Liver (tissue), 9 donors: ENCODE results near the gene SPINK6. TPM values are rescaled to one million over a fixed set of nuclear protein-coding genes. Genes with fewer than 3 reads are reported as not detected.

ENCODE experiments used
- DNase-seq: peaks from one replicate; pipeline ENCODE4 v3.0.0-alpha.2; 2017; ENCODE audit warnings: low spot score
- H3K27ac ChIP-seq, 2 donors: one replicate each; pipeline ENCODE4 v1.7.0; 2013; ENCODE audit warnings: inconsistent platforms in 2 of 2, low read length in 2 of 2, control low read depth in 1 of 2, low read depth in 1 of 2, mild to moderate bottlenecking in 1 of 2
- H3K27me3 ChIP-seq, 4 donors: one replicate each; pipeline versions ENCODE4 v1.6.1 to v1.7.0; 2013; ENCODE audit warnings: low read length in 3 of 4, inconsistent platforms in 1 of 4, mild to moderate bottlenecking in 1 of 4, moderate library complexity in 1 of 4; ENCODE audit not compliant: control insufficient read depth in 4 of 4, insufficient read depth in 4 of 4
- H3K36me3 ChIP-seq, 4 donors: one replicate each; pipeline versions ENCODE4 v1.6.1 to v1.7.0; 2013; ENCODE audit warnings: low read length in 3 of 4, mild to moderate bottlenecking in 3 of 4, low read depth in 1 of 4, moderate library complexity in 1 of 4; ENCODE audit not compliant: control insufficient read depth in 4 of 4, insufficient read depth in 3 of 4
- H3K4me1 ChIP-seq, 4 donors: one replicate each; pipeline versions ENCODE4 v1.6.1 to v1.7.0; 2013; ENCODE audit warnings: low read length in 3 of 4, mild to moderate bottlenecking in 3 of 4, moderate library complexity in 1 of 4; ENCODE audit not compliant: control insufficient read depth in 4 of 4, insufficient read depth in 4 of 4
- H3K4me3 ChIP-seq, 3 donors: one replicate each; pipeline versions ENCODE4 v1.6.1 to v1.7.0; 2013; ENCODE audit warnings: low read length in 3 of 3, control low read depth in 1 of 3, low read depth in 1 of 3, mild to moderate bottlenecking in 1 of 3
- H3K9ac ChIP-seq, 2 donors: one replicate each; pipeline ENCODE4 v1.7.0; 2013; ENCODE audit warnings: low read length in 2 of 2, mild to moderate bottlenecking in 2 of 2, moderate library complexity in 2 of 2, control low read depth in 1 of 2, low read depth in 1 of 2
- H3K9me3 ChIP-seq, 4 donors: one replicate each; pipeline versions ENCODE4 v1.6.1 to v1.7.0; 2013; ENCODE audit warnings: low read length in 3 of 4; ENCODE audit not compliant: control insufficient read depth in 4 of 4
- EGR1 ChIP-seq, 2 donors: IDR thresholded peaks; 2 replicates each; pipeline ENCODE4 v1.6.1; 2016 to 2018; ENCODE audit warnings: antibody characterized with exemption in 2 of 2, low read depth in 2 of 2
- FOXA1 ChIP-seq: IDR thresholded peaks from 2 replicates; pipeline ENCODE4 v1.6.1; 2016; ENCODE audit warnings: antibody characterized with exemption
- FOXA2 ChIP-seq: IDR thresholded peaks from 2 replicates; pipeline ENCODE4 v1.6.1; 2016; ENCODE audit warnings: antibody characterized with exemption
- GABPA ChIP-seq, 2 donors: IDR thresholded peaks in 1 of 2; conservative IDR thresholded peaks in 1 of 2; 2 replicates each; pipeline ENCODE4 v1.6.1; 2016; ENCODE audit warnings: antibody characterized with exemption in 2 of 2, mild to moderate bottlenecking in 1 of 2, moderate library complexity in 1 of 2
- HNF4A ChIP-seq, 2 donors: conservative IDR thresholded peaks; 2 replicates each; pipeline ENCODE4 v1.6.1; 2016; ENCODE audit warnings: antibody characterized with exemption in 2 of 2, mild to moderate bottlenecking in 2 of 2
- HNF4G ChIP-seq: IDR thresholded peaks from 2 replicates; pipeline ENCODE4 v1.6.1; 2016; ENCODE audit warnings: antibody characterized with exemption
- JUND ChIP-seq, 2 donors: IDR thresholded peaks; 2 replicates each; pipeline ENCODE4 v1.6.1; 2016; ENCODE audit warnings: antibody characterized with exemption in 2 of 2
- NR2F2 ChIP-seq: IDR thresholded peaks from 2 replicates; pipeline ENCODE4 v1.6.1; 2016; ENCODE audit warnings: antibody characterized with exemption
- RAD21 ChIP-seq, 2 donors: IDR thresholded peaks; 2 replicates each; pipeline ENCODE4 v1.6.1; 2016; ENCODE audit warnings: antibody characterized with exemption in 2 of 2, mild to moderate bottlenecking in 2 of 2
- RXRA ChIP-seq, 2 donors: IDR thresholded peaks; 2 replicates each; pipeline ENCODE4 v1.6.1; 2017 to 2018; ENCODE audit warnings: antibody characterized with exemption in 2 of 2, mild to moderate bottlenecking in 1 of 2
- SP1 ChIP-seq: IDR thresholded peaks from 2 replicates; pipeline ENCODE4 v1.6.1; 2018; ENCODE audit warnings: antibody characterized with exemption, mild to moderate bottlenecking
- TAF1 ChIP-seq: conservative IDR thresholded peaks from 2 replicates; pipeline ENCODE4 v1.6.1; 2016; ENCODE audit warnings: antibody characterized with exemption, mild to moderate bottlenecking
- YY1 ChIP-seq: IDR thresholded peaks from 2 replicates; pipeline ENCODE4 v1.6.1; 2016; ENCODE audit warnings: antibody characterized with exemption, mild to moderate bottlenecking
- WGBS: extraction: QIAGEN DNeasy Blood & Tissue Kit; methylation state at CpG from one replicate; pipeline ENCODE4 v1.1.7; 2013; 5-methylcytosine and 5-hydroxymethylcytosine counted together
- polyA plus RNA-seq, 2 donors: library from polyadenylated mRNA; stranded (reverse) in 1 of 2; unstranded in 1 of 2; fragments of 200-250 nt in 1 of 2; fragments of >200 nt in 1 of 2; fragmentation: Nextera tagmentation in 1 of 2; extraction: Ambion mirVana in 1 of 2; gene quantifications; one replicate each; pipeline versions ENCODE4 v1.2.1 to v1.2.3, GENCODE V29; 2013 to 2015
- total RNA-seq, 2 donors: library from RNA; depleted of rRNA; stranded (reverse); fragments of >200 nt; gene quantifications; one replicate each; pipeline ENCODE4 v1.2.3, GENCODE V29; 2014
- TF ChIP-seq, protein P1 (sequence below): IDR thresholded peaks from 2 replicates; pipeline ENCODE4 v1.6.1; 2016; ENCODE audit warnings: antibody characterized with exemption
- TF ChIP-seq, protein P2 (sequence below): IDR thresholded peaks from 2 replicates; pipeline ENCODE4 v1.6.1; 2016; ENCODE audit warnings: antibody characterized with exemption
- TF ChIP-seq, protein P3 (sequence below): fragments of 150-350 bp; IDR thresholded peaks from 2 replicates; pipeline ENCODE4 v1.5.1; 2017; ENCODE audit warnings: improper control_type of control experiment, low read depth, low read length; ENCODE audit not compliant: missing input control
- TF ChIP-seq, protein P4 (sequence below): IDR thresholded peaks from 2 replicates; pipeline ENCODE4 v1.6.1; 2016; ENCODE audit warnings: antibody characterized with exemption, mild to moderate bottlenecking
- donor health status: healthy.
- donor health status: healthy.
- donor health status: healthy.
- donor health status: healthy.
- donor health status: healthy.

SPINK6 gene
- total and polyA plus RNA-seq, 4 donors = not detected

DNA sequence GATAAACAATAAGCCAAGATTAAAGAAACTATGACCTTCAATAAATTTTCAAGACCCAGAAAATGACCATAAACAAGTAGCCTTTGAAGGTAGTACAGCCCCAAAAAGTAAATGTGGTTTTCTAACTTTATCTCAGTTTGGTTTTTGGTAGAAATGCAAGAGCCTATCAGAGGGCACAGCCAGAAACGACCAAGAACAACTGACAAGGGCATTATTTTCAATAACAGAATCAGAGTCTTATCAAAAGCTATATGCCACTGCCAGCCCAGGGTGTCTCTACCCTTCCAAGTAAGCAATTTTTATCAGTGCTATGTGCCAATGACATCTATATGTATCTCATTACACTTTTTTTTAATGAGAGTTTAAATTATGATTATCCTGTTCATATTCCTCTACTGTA is 11.8 kb upstream of the SPINK6 start:
- DNase-seq = no peak
- no peaks in the 10 kb centered on the region for H3K4me1 ChIP-seq
- no peak overlapping the region for H3K27ac ChIP-seq
- H3K4me3 ChIP-seq = no peak overlapping the region
- no peak overlapping the region for H3K9ac ChIP-seq
- H3K9me3 ChIP-seq = no peaks in the 10 kb centered on the region
- no peaks in the 10 kb centered on the region for H3K27me3 ChIP-seq
- TF ChIP-seq FOXA2 (no peak), NR2F2 (no peak), GABPA (IDR thresholded peaks at IDR 0.05 in 1 of 2, conservative IDR thresholded peaks at IDR 0.05 in 1 of 2) (no peak), RAD21 (IDR thresholded peaks at IDR 0.05) (no peak), TAF1 (no peak), JUND (IDR thresholded peaks at IDR 0.05) (no peak), HNF4G (no peak), EGR1 (IDR thresholded peaks at IDR 0.05; ENCODE audit: low read depth in 2 of 2) (no peak), HNF4A (conservative IDR thresholded peaks at IDR 0.05) (no peak), SP1 (no peak), FOXA1 (no peak), RXRA (IDR thresholded peaks at IDR 0.05) (no peak), YY1 (no peak)
- TF ChIP-seq, protein P1, sequence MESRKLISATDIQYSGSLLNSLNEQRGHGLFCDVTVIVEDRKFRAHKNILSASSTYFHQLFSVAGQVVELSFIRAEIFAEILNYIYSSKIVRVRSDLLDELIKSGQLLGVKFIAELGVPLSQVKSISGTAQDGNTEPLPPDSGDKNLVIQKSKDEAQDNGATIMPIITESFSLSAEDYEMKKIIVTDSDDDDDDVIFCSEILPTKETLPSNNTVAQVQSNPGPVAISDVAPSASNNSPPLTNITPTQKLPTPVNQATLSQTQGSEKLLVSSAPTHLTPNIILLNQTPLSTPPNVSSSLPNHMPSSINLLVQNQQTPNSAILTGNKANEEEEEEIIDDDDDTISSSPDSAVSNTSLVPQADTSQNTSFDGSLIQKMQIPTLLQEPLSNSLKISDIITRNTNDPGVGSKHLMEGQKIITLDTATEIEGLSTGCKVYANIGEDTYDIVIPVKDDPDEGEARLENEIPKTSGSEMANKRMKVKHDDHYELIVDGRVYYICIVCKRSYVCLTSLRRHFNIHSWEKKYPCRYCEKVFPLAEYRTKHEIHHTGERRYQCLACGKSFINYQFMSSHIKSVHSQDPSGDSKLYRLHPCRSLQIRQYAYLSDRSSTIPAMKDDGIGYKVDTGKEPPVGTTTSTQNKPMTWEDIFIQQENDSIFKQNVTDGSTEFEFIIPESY = no peak
- TF ChIP-seq, protein P2, sequence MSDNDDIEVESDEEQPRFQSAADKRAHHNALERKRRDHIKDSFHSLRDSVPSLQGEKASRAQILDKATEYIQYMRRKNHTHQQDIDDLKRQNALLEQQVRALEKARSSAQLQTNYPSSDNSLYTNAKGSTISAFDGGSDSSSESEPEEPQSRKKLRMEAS = no peak
- TF ChIP-seq, protein P3, sequence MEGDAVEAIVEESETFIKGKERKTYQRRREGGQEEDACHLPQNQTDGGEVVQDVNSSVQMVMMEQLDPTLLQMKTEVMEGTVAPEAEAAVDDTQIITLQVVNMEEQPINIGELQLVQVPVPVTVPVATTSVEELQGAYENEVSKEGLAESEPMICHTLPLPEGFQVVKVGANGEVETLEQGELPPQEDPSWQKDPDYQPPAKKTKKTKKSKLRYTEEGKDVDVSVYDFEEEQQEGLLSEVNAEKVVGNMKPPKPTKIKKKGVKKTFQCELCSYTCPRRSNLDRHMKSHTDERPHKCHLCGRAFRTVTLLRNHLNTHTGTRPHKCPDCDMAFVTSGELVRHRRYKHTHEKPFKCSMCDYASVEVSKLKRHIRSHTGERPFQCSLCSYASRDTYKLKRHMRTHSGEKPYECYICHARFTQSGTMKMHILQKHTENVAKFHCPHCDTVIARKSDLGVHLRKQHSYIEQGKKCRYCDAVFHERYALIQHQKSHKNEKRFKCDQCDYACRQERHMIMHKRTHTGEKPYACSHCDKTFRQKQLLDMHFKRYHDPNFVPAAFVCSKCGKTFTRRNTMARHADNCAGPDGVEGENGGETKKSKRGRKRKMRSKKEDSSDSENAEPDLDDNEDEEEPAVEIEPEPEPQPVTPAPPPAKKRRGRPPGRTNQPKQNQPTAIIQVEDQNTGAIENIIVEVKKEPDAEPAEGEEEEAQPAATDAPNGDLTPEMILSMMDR = no peak
- TF ChIP-seq, protein P4, sequence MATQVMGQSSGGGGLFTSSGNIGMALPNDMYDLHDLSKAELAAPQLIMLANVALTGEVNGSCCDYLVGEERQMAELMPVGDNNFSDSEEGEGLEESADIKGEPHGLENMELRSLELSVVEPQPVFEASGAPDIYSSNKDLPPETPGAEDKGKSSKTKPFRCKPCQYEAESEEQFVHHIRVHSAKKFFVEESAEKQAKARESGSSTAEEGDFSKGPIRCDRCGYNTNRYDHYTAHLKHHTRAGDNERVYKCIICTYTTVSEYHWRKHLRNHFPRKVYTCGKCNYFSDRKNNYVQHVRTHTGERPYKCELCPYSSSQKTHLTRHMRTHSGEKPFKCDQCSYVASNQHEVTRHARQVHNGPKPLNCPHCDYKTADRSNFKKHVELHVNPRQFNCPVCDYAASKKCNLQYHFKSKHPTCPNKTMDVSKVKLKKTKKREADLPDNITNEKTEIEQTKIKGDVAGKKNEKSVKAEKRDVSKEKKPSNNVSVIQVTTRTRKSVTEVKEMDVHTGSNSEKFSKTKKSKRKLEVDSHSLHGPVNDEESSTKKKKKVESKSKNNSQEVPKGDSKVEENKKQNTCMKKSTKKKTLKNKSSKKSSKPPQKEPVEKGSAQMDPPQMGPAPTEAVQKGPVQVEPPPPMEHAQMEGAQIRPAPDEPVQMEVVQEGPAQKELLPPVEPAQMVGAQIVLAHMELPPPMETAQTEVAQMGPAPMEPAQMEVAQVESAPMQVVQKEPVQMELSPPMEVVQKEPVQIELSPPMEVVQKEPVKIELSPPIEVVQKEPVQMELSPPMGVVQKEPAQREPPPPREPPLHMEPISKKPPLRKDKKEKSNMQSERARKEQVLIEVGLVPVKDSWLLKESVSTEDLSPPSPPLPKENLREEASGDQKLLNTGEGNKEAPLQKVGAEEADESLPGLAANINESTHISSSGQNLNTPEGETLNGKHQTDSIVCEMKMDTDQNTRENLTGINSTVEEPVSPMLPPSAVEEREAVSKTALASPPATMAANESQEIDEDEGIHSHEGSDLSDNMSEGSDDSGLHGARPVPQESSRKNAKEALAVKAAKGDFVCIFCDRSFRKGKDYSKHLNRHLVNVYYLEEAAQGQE = no peak
- 52% methylated on average over 1 of the region's 1 CpG for WGBS
- H3K36me3 ChIP-seq = no peaks in the 10 kb centered on the region

DNA sequence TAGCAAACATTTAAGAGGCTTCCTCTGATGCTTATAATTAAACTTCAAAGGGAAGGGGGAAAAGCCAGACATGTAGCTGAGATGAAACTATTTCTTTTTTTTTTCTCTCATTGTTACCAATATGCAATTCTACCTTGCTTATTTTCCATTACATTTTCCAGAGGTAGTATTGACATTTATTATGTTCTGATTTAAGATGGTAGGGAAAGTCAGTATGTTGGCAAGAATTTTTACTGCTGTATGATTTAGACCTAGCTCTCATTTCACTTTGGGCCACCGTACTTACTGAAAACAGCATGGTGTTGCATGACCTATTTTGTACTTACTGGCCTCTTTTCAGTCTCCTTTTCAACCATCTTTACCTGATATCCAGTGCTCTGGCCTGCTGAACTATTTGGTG is 9.6 kb upstream of the SPINK6 start:
- Histone ChIP-seq H3K36me3 (no peaks in the 10 kb centered on the region), H3K27ac (no peak overlapping the region), H3K27me3 (no peaks in the 10 kb centered on the region), H3K4me1 (no peaks in the 10 kb centered on the region), H3K9ac (no peak overlapping the region), H3K9me3 (no peaks in the 10 kb centered on the region), H3K4me3 (no peak overlapping the region)
- no peak for TF ChIP-seq NR2F2
- 97% methylated on average over 1 of the region's 1 CpG for WGBS
- DNase-seq = no peak
